Measurements from ENCODE around the gene CDC25C. TPM values are rescaled to one million over a fixed set of nuclear protein-coding genes. Genes with fewer than 3 reads are reported as not detected.
"Not testable (repeated sequence)": the region's sequence is repeated elsewhere in the genome, so short reads cannot be mapped to it uniquely, and the experiment has no call there.

The CDC25C gene
- total RNA-seq, 1 experiment from 2014 or later, result 19.3 TPM

DNA sequence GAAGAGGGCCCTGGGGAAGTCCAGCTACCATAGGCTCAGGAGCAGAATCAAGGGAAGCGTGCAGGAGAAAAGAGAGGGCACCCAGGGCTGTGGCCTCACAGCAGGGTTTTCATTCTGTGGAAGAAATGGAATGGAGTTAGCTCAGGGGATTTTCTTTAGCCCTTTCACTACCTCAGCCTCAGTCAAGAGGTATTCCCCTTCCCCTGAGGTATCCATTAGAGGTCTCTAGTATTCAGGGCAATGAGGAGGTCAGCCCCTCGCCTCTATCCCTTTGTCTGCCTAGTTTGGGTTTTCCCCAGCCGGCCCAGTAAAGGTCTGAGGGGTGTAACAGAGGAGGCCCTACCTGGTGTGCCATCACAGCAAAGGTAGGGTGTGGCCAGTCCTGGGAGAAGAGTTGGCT is 78.7 kb downstream of the CDC25C start:
- Histone ChIP-seq H3K9me2 (ENCODE audit: insufficient read depth) (no peaks in the 10 kb centered on the region), H4K20me1 (ENCODE audit: insufficient read depth) (no peaks in the 10 kb centered on the region), H2AFZ (ENCODE audit: low read depth, low read length, poor library complexity, severe bottlenecking) (no peak overlapping the region), H3K4me1 (ENCODE audit: control insufficient read depth in 1 of 2, insufficient read depth in 2 of 2, low read length in 2 of 2) (no peaks in the 10 kb centered on the region), H3K36me3 (ENCODE audit: control insufficient read depth in 1 of 2, insufficient read depth in 2 of 2, low read length in 2 of 2) (no peaks in the 10 kb centered on the region), H3K9ac (ENCODE audit: low read length) (no peak overlapping the region), H3K4me2 (ENCODE audit: low read length) (no peak overlapping the region), H3K9me3 (ENCODE audit: control insufficient read depth in 1 of 2, insufficient read depth in 1 of 2, low read depth in 1 of 2, low read length in 2 of 2) (no peaks in the 10 kb centered on the region), H3K27me3 (ENCODE audit: insufficient read depth, low read length) (no peaks in the 10 kb centered on the region), H3K27ac (ENCODE audit: low read depth, low read length) (no peak overlapping the region), H3K79me2 (ENCODE audit: insufficient read depth, low read length) (no peaks in the 10 kb centered on the region), H3K4me3 (replicated peaks in 1 of 2; ENCODE audit: low read depth in 1 of 2, low read length in 2 of 2) (no peak overlapping the region)
- DNase-seq (ENCODE audit: low read depth, low spot score) (no peak), ATAC-seq (no peak)
- TF ChIP-seq SRF (IDR thresholded peaks at IDR 0.05; ENCODE audit: low read depth), result no peak
- no peak for TF ChIP-seq SP1 (IDR thresholded peaks at IDR 0.05; ENCODE audit: low read depth)
- no peak for TF ChIP-seq POLR2A (IDR thresholded peaks at IDR 0.05; ENCODE audit: borderline replicate concordance, extremely low read depth, insufficient read depth, insufficient read length)
- no peak for TF ChIP-seq POLR2AphosphoS5 (IDR thresholded peaks at IDR 0.05; ENCODE audit: low read depth, low read length)
- TF ChIP-seq JUND (IDR thresholded peaks at IDR 0.05), result no peak
- TF ChIP-seq EZH2phosphoT487 (IDR thresholded peaks at IDR 0.05; ENCODE audit: borderline replicate concordance), result no peak
- no peak for TF ChIP-seq SIN3A (IDR thresholded peaks at IDR 0.05; ENCODE audit: low read depth)
- TF ChIP-seq CBX3 (IDR thresholded peaks at IDR 0.05; ENCODE audit: low read depth), result no peak
- ChIA-PET CTCF (no interaction called here), POLR2A (interaction anchor here (1.8 kb wide), 1 partner anchor 17 kb away, joined by 4 read pairs; no protein-coding TSS in a partner anchor), RAD21 (ENCODE audit: low non-redundant PET in 1 of 2, low total read pairs in 2 of 2, uncharacterized antibody in 2 of 2, unreplicated experiment in 2 of 2) (no interaction called here)
- no TSS peak for BruUV-seq (replicated peaks)
- intact Hi-C loops (cut with micrococcal nuclease), result no loop called here

DNA sequence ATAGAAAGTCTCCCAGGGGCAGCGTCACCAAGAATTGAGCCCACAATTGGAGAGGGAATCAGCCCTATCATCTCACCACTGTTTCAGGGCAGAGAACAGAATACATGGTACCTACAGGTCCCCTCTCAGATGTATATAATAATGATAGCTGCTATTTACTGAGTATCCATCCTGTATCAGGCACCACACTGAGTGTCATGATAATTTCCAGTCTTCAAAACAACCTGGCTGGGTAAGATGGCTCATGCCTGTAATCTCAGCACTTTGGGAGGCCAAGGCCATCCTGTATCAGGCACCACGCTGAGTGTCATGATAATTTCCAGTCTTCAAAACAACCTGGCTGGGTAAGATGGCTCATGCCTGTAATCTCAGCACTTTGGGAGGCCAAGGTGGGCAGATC is 83.8 kb downstream of the CDC25C start:
- H3K79me2 ChIP-seq (ENCODE audit: insufficient read depth, low read length); H3K9me3 ChIP-seq (ENCODE audit: control insufficient read depth in 1 of 2, insufficient read depth in 1 of 2, low read depth in 1 of 2, low read length in 2 of 2); POLR2A ChIA-PET; H4K20me1 ChIP-seq (ENCODE audit: insufficient read depth); H3K36me3 ChIP-seq (ENCODE audit: control insufficient read depth in 1 of 2, insufficient read depth in 2 of 2, low read length in 2 of 2); ATAC-seq; H3K27ac ChIP-seq (ENCODE audit: low read depth, low read length); intact Hi-C loops (cut with micrococcal nuclease); H2AFZ ChIP-seq (ENCODE audit: low read depth, low read length, poor library complexity, severe bottlenecking); H3K9me2 ChIP-seq (ENCODE audit: insufficient read depth); H3K4me2 ChIP-seq (ENCODE audit: low read length); H3K4me1 ChIP-seq (ENCODE audit: control insufficient read depth in 1 of 2, insufficient read depth in 2 of 2, low read length in 2 of 2); BruUV-seq (replicated peaks); H3K4me3 ChIP-seq (replicated peaks in 1 of 2; ENCODE audit: low read depth in 1 of 2, low read length in 2 of 2); RAD21 ChIA-PET (ENCODE audit: low non-redundant PET in 1 of 2, low total read pairs in 2 of 2, uncharacterized antibody in 2 of 2, unreplicated experiment in 2 of 2); CTCF ChIA-PET; H3K27me3 ChIP-seq (ENCODE audit: insufficient read depth, low read length); H3K9ac ChIP-seq (ENCODE audit: low read length); DNase-seq (ENCODE audit: low read depth, low spot score): not testable (repeated sequence)
